Neural cell (in vitro differentiated cells): ENCODE results near the gene ABCA8. TPM values are rescaled to one million over a fixed set of nuclear protein-coding genes. Genes with fewer than 3 reads are reported as not detected.
A peak's percentile ranks its signal among the peaks of the same experiment; 100 is the strongest.

Experiments
- H2AFZ ChIP-seq: fragments of 200-600, 300-800 bp; sonication (generic), shearing (Covaris generic); 2 replicates; pipeline ENCODE4 v1.6.0; 2014; ENCODE audit warnings: low read depth, mild to moderate bottlenecking, antibody characterized with exemption, low read length, moderate library complexity
- H3F3A ChIP-seq: fragments of 200-600 bp; shearing (Covaris generic); 2 replicates; pipeline ENCODE4 v1.6.1; 2016; ENCODE audit warnings: mild to moderate bottlenecking, moderate library complexity, mixed read lengths, antibody characterized with exemption, low read length; ENCODE audit not compliant: insufficient read depth, poor library complexity, severe bottlenecking
- H3K27ac ChIP-seq: fragments of 200-600, 300-800 bp; sonication (generic), shearing (Covaris generic); 2 replicates; pipeline ENCODE4 v1.5.1; 2014; ENCODE audit warnings: mild to moderate bottlenecking, low read length, moderate library complexity
- H3K27me3 ChIP-seq: fragments of 300-800, 200-600 bp; sonication (generic), shearing (Covaris generic); 2 replicates; pipeline ENCODE4 v1.6.0; 2014; ENCODE audit warnings: mild to moderate bottlenecking, low read depth, low read length, moderate library complexity; ENCODE audit not compliant: insufficient read depth
- H3K36me3 ChIP-seq: fragments of 300-800, 200-600 bp; sonication (generic), shearing (Covaris generic); 2 replicates; pipeline ENCODE4 v1.5.1; 2014; ENCODE audit warnings: mild to moderate bottlenecking, antibody characterized with exemption, low read length, moderate library complexity; ENCODE audit not compliant: insufficient read depth
- H3K4me2 ChIP-seq: fragments of 300-800, 200-600 bp; sonication (generic), shearing (Covaris generic); 2 replicates; pipeline ENCODE4 v1.6.0; 2014; ENCODE audit warnings: mild to moderate bottlenecking, low read length
- H3K4me3 ChIP-seq: fragments of 300-800, 200-600 bp; sonication (generic), shearing (Covaris generic); 2 replicates; pipeline ENCODE4 v1.5.1; 2014; ENCODE audit warnings: mild to moderate bottlenecking, low read length, moderate library complexity
- H3K79me2 ChIP-seq: fragments of 200-600 bp; shearing (Covaris generic); replicated peaks from 2 replicates; pipeline ENCODE4 v1.6.0; 2014; ENCODE audit warnings: mild to moderate bottlenecking, low read length, moderate library complexity; ENCODE audit not compliant: insufficient read depth
- H3K9ac ChIP-seq: fragments of 300-800, 200-600 bp; sonication (generic), shearing (Covaris generic); 2 replicates; pipeline ENCODE4 v1.6.1; 2016; ENCODE audit warnings: mild to moderate bottlenecking, low read length, mixed read lengths
- H3K9me2 ChIP-seq: fragments of 200-600 bp; shearing (Covaris generic); 2 replicates; pipeline ENCODE4 v1.6.1; 2016; ENCODE audit warnings: mild to moderate bottlenecking, low read length, mixed read lengths; ENCODE audit not compliant: insufficient read depth
- H3K9me3 ChIP-seq: fragments of 200-600, 300-800 bp; sonication (generic), shearing (Covaris generic); 2 replicates; pipeline ENCODE4 v1.6.1; 2016; ENCODE audit warnings: mild to moderate bottlenecking, mixed run types, low read length, moderate library complexity, mixed read lengths
- H4K20me1 ChIP-seq: fragments of 200-600 bp; shearing (Covaris generic); 2 replicates; pipeline ENCODE4 v1.6.1; 2016; ENCODE audit warnings: mild to moderate bottlenecking, mixed run types; ENCODE audit not compliant: insufficient read depth
- CTCF ChIP-seq: fragments of 450-650 bp; IDR thresholded peaks from 2 replicates; pipeline ENCODE4 v1.5.1; 2014; ENCODE audit warnings: antibody characterized with exemption, mild to moderate bottlenecking, moderate library complexity; ENCODE audit not compliant: poor library complexity, severe bottlenecking
- EP300 ChIP-seq: fragments of 450-650 bp; conservative IDR thresholded peaks from 2 replicates; pipeline ENCODE4 v1.6.1; 2014; ENCODE audit warnings: antibody characterized with exemption, mild to moderate bottlenecking, moderate library complexity; ENCODE audit not compliant: poor library complexity, severe bottlenecking
- EZH2 ChIP-seq: fragments of 200-600, 300-800 bp; shearing (Covaris generic), sonication (generic); IDR thresholded peaks from 2 replicates; pipeline ENCODE4 v1.6.1; 2014; ENCODE audit warnings: antibody characterized with exemption, low read length, borderline replicate concordance, mild to moderate bottlenecking; ENCODE audit not compliant: insufficient read depth, poor library complexity, severe bottlenecking
- MXI1 ChIP-seq: fragments of 450-650 bp; conservative IDR thresholded peaks from 2 replicates; pipeline ENCODE4 v1.6.1; 2014; ENCODE audit warnings: antibody characterized with exemption, mild to moderate bottlenecking; ENCODE audit not compliant: poor library complexity, severe bottlenecking
- POLR2AphosphoS5 ChIP-seq: IDR thresholded peaks from 2 replicates; pipeline ENCODE4 v1.6.1; 2012
- RAD21 ChIP-seq: fragments of 450-650 bp; conservative IDR thresholded peaks from 2 replicates; pipeline ENCODE4 v1.6.1; 2014; ENCODE audit warnings: antibody characterized with exemption, mild to moderate bottlenecking, moderate library complexity
- SMC3 ChIP-seq: fragments of 450-650 bp; conservative IDR thresholded peaks from 2 replicates; pipeline ENCODE4 v1.6.1; 2014; ENCODE audit warnings: antibody characterized with exemption, mild to moderate bottlenecking, moderate library complexity; ENCODE audit not compliant: poor library complexity
- TAF1 ChIP-seq: IDR thresholded peaks from 2 replicates; pipeline ENCODE4 v1.6.1; 2012; ENCODE audit warnings: low read depth
- polyA plus RNA-seq: library from polyadenylated mRNA; depleted of rRNA; stranded (reverse); fragments of >200 nt; gene quantifications from 2 replicates; pipeline ENCODE4 v1.2.3, GENCODE V29; 2014
- TF ChIP-seq, protein P1 (sequence below): IDR thresholded peaks from 2 replicates; pipeline ENCODE4 v1.6.1; 2012; ENCODE audit warnings: borderline replicate concordance

Gene ABCA8
- polyA plus RNA-seq, 1 donor from 2014 or later, result not detected

DNA sequence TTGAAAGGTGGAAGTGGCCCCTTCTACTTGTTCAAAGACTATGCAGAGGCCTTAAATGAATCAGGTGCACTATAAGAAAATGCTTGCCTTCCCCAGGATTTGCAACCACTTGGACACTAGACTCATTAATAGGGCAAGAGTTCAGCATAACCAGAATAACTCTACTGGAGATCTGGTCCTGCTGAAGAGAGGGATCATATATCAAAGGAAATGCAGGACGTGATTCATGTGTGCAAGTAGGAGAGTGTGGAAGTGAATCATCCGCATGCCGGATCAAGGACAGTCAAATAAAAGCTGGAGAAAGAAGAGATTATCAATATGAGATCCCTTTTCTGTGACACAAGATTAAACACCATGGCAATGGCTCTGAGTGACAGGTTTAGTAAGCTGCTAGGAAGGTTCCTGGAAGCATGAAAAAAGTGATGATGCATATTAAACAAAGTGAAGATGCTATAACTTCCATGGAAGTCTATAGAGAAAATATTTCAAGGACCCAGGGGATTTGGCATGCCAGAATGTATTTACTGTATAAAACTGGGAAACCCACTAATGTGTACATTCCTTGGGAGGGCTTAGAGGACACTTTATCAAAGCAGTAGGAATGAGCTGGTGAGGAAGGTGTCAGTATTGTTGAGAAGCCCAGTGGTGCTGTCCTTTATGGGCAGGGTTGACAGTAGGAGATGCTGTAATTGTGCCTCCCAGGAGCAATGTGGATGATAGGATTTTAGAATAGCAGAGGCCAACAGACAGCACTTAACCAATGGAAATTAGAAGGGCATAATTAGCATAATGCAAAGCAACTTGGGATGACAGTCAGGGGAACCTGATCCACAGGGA lies 133.1 kb downstream of the ABCA8 start:
- no peaks in the 10 kb centered on the region for H3K9me2 ChIP-seq
- H3K27ac ChIP-seq, result no peak overlapping the region
- H3K27me3 ChIP-seq, result no peaks in the 10 kb centered on the region
- H3F3A ChIP-seq, result no peaks in the 10 kb centered on the region
- no peaks in the 10 kb centered on the region for H3K9me3 ChIP-seq
- H3K4me2 ChIP-seq, result no peak overlapping the region
- H3K4me3 ChIP-seq, result peak overlapping the region; percentile 18
- no peak overlapping the region for H2AFZ ChIP-seq
- no peaks in the 10 kb centered on the region for H3K36me3 ChIP-seq
- no peaks in the 10 kb centered on the region for H3K79me2 ChIP-seq
- no peak overlapping the region for H3K9ac ChIP-seq
- no peaks in the 10 kb centered on the region for H4K20me1 ChIP-seq
- TF ChIP-seq CTCF (no peak), TAF1 (no peak), SMC3 (no peak), RAD21 (no peak), EZH2 (no peak), EP300 (no peak), MXI1 (no peak), POLR2AphosphoS5 (no peak)
- TF ChIP-seq, protein P1, sequence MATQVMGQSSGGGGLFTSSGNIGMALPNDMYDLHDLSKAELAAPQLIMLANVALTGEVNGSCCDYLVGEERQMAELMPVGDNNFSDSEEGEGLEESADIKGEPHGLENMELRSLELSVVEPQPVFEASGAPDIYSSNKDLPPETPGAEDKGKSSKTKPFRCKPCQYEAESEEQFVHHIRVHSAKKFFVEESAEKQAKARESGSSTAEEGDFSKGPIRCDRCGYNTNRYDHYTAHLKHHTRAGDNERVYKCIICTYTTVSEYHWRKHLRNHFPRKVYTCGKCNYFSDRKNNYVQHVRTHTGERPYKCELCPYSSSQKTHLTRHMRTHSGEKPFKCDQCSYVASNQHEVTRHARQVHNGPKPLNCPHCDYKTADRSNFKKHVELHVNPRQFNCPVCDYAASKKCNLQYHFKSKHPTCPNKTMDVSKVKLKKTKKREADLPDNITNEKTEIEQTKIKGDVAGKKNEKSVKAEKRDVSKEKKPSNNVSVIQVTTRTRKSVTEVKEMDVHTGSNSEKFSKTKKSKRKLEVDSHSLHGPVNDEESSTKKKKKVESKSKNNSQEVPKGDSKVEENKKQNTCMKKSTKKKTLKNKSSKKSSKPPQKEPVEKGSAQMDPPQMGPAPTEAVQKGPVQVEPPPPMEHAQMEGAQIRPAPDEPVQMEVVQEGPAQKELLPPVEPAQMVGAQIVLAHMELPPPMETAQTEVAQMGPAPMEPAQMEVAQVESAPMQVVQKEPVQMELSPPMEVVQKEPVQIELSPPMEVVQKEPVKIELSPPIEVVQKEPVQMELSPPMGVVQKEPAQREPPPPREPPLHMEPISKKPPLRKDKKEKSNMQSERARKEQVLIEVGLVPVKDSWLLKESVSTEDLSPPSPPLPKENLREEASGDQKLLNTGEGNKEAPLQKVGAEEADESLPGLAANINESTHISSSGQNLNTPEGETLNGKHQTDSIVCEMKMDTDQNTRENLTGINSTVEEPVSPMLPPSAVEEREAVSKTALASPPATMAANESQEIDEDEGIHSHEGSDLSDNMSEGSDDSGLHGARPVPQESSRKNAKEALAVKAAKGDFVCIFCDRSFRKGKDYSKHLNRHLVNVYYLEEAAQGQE, result no peak

- no peaks in the 10 kb centered on the region for H3K79me2 ChIP-seq
- no peak overlapping the region for H2AFZ ChIP-seq
- H4K20me1 ChIP-seq, result no peaks in the 10 kb centered on the region
- TF ChIP-seq TAF1 (no peak), SMC3 (no peak), CTCF (no peak), EP300 (no peak), POLR2AphosphoS5 (no peak), MXI1 (no peak), RAD21 (no peak), EZH2 (no peak)
- TF ChIP-seq, protein P1, result no peak
- H3K36me3 ChIP-seq, result no peaks in the 10 kb centered on the region
- no peaks in the 10 kb centered on the region for H3K9me2 ChIP-seq
- H3K9ac ChIP-seq, result no peak overlapping the region
- H3K27ac ChIP-seq, result no peak overlapping the region
- no peaks in the 10 kb centered on the region for H3K9me3 ChIP-seq
- no peaks in the 10 kb centered on the region for H3F3A ChIP-seq
- no peak overlapping the region for H3K4me2 ChIP-seq
- no peaks in the 10 kb centered on the region for H3K27me3 ChIP-seq
- H3K4me3 ChIP-seq, result no peak overlapping the region
These were observed 134.2 kb downstream of the ABCA8 start for GRCh38 chr17:68820825-68821481.
